Measurements from ENCODE around the gene PRKG2. TPM values are rescaled to one million over a fixed set of nuclear protein-coding genes. Genes with fewer than 3 reads are reported as not detected.

The PRKG2 gene
- total and polyA plus RNA-seq, 10 of the 15 experiments (the other 5 are each of a cell fraction or from before 2014, with no cell fraction given) = not detected

GRCh38 chr4:81137894-81138293 lies 77.1 kb downstream of the PRKG2 start:
- DNase-seq (ENCODE audit: low read depth, low spot score) (no peak), FAIRE-seq (no peak), ATAC-seq (no peak)
- CTCF ChIA-PET = no interaction called here
- Histone ChIP-seq H3K9me3 (replicated peaks; ENCODE audit: control insufficient read depth, insufficient read depth, low read length) (no peaks in the 10 kb centered on the region), H3K79me2 (ENCODE audit: control insufficient read depth, insufficient read depth, low read length) (no peaks in the 10 kb centered on the region), H3K36me3 (ENCODE audit: control insufficient read depth in 2 of 2, insufficient read depth in 2 of 2, low read length in 1 of 2) (no peaks in the 10 kb centered on the region), H3K4me3 (no peak overlapping the region), H3K27me3 (replicated peaks in 1 of 2; ENCODE audit: control insufficient read depth in 2 of 2, insufficient read depth in 2 of 2, low read length in 1 of 2) (no peaks in the 10 kb centered on the region), H3K27ac (ENCODE audit: control insufficient read depth, insufficient read depth) (no peak overlapping the region), H3K4me1 (ENCODE audit: control insufficient read depth, insufficient read depth, low read length) (no peaks in the 10 kb centered on the region), H4K20me1 (ENCODE audit: control insufficient read depth, insufficient read depth) (no peaks in the 10 kb centered on the region), H3K9ac (ENCODE audit: control insufficient read depth, insufficient read depth, low read length) (no peak overlapping the region), H2AFZ (ENCODE audit: control insufficient read depth, low read depth, low read length) (no peak overlapping the region), H3K4me2 (ENCODE audit: control insufficient read depth, insufficient read depth) (no peak overlapping the region)
- intact Hi-C loops (cut with micrococcal nuclease; ENCODE audit: unreplicated experiment) = no loop called here
- 76% methylated on average over 4 of the region's 4 CpGs for WGBS (ENCODE audit: insufficient coverage, insufficient replicate concordance, low lambda C conversion rate, missing lambda C conversion rate)
- RAD21 ChIA-PET (ENCODE audit: unreplicated experiment) = no interaction called here
- in situ Hi-C loops (cut with MboI) = no loop called here
- POLR2A ChIA-PET = no interaction called here
- SMC1A ChIA-PET (ENCODE audit: uncharacterized antibody, unreplicated experiment) = interaction anchor here (0.6 kb wide), 1 partner anchor 428 kb away, joined by 4 read pairs; no protein-coding TSS in a partner anchor
- no TSS peak for BruUV-seq (replicated peaks)
- TF ChIP-seq NBN (IDR thresholded peaks at IDR 0.05) (no peak), ZNF217 (IDR thresholded peaks at IDR 0.05) (no peak), TAF1 (IDR thresholded peaks at IDR 0.05; ENCODE audit: borderline replicate concordance, low read depth, low read length) (no peak), HCFC1 (IDR thresholded peaks at IDR 0.05; ENCODE audit: low read length) (no peak), CBFB (IDR thresholded peaks at IDR 0.05; ENCODE audit: low read depth) (no peak), SIN3A (IDR thresholded peaks at IDR 0.05; ENCODE audit: low read depth, low read length) (no peak), EED (IDR thresholded peaks at IDR 0.05; ENCODE audit: low read depth) (no peak), POLR2AphosphoS5 (IDR thresholded peaks at IDR 0.05; ENCODE audit: low read length) (no peak), POLR2A (IDR thresholded peaks at IDR 0.05; ENCODE audit: low read depth, low read length) (no peak), WRNIP1 (IDR thresholded peaks at IDR 0.05; ENCODE audit: borderline replicate concordance, low read depth, low read length) (no peak), DPF2 (IDR thresholded peaks at IDR 0.05) (no peak), TCF3 (IDR thresholded peaks at IDR 0.05; ENCODE audit: borderline replicate concordance, insufficient read depth, low read depth, low read length) (no peak), ZSCAN29 (IDR thresholded peaks at IDR 0.05) (no peak)
- TF ChIP-seq, protein P1, sequence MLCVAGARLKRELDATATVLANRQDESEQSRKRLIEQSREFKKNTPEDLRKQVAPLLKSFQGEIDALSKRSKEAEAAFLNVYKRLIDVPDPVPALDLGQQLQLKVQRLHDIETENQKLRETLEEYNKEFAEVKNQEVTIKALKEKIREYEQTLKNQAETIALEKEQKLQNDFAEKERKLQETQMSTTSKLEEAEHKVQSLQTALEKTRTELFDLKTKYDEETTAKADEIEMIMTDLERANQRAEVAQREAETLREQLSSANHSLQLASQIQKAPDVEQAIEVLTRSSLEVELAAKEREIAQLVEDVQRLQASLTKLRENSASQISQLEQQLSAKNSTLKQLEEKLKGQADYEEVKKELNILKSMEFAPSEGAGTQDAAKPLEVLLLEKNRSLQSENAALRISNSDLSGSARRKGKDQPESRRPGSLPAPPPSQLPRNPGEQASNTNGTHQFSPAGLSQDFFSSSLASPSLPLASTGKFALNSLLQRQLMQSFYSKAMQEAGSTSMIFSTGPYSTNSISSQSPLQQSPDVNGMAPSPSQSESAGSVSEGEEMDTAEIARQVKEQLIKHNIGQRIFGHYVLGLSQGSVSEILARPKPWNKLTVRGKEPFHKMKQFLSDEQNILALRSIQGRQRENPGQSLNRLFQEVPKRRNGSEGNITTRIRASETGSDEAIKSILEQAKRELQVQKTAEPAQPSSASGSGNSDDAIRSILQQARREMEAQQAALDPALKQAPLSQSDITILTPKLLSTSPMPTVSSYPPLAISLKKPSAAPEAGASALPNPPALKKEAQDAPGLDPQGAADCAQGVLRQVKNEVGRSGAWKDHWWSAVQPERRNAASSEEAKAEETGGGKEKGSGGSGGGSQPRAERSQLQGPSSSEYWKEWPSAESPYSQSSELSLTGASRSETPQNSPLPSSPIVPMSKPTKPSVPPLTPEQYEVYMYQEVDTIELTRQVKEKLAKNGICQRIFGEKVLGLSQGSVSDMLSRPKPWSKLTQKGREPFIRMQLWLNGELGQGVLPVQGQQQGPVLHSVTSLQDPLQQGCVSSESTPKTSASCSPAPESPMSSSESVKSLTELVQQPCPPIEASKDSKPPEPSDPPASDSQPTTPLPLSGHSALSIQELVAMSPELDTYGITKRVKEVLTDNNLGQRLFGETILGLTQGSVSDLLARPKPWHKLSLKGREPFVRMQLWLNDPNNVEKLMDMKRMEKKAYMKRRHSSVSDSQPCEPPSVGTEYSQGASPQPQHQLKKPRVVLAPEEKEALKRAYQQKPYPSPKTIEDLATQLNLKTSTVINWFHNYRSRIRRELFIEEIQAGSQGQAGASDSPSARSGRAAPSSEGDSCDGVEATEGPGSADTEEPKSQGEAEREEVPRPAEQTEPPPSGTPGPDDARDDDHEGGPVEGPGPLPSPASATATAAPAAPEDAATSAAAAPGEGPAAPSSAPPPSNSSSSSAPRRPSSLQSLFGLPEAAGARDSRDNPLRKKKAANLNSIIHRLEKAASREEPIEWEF (IDR thresholded peaks at IDR 0.05; ENCODE audit: insufficient replicate concordance, low read depth, low read length) = no peak
- TF ChIP-seq, protein P2, sequence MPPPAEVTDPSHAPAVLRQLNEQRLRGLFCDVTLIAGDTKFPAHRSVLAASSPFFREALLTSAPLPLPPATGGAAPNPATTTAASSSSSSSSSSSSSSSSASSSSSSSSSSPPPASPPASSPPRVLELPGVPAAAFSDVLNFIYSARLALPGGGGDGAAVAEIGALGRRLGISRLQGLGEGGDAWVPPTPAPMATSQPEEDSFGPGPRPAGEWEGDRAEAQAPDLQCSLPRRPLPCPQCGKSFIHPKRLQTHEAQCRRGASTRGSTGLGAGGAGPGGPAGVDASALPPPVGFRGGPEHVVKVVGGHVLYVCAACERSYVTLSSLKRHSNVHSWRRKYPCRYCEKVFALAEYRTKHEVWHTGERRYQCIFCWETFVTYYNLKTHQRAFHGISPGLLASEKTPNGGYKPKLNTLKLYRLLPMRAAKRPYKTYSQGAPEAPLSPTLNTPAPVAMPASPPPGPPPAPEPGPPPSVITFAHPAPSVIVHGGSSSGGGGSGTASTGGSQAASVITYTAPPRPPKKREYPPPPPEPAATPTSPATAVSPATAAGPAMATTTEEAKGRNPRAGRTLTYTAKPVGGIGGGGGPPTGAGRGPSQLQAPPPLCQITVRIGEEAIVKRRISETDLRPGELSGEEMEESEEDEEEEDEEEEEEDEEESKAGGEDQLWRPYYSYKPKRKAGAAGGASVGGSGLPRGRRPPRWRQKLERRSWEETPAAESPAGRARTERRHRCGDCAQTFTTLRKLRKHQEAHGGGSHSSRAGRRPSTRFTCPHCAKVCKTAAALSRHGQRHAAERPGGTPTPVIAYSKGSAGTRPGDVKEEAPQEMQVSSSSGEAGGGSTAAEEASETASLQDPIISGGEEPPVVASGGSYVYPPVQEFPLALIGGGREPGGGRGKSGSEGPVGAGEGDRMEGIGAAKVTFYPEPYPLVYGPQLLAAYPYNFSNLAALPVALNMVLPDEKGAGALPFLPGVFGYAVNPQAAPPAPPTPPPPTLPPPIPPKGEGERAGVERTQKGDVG (CRISPR knock-in tag; IDR thresholded peaks at IDR 0.05) = no peak
- TF ChIP-seq, protein P3, sequence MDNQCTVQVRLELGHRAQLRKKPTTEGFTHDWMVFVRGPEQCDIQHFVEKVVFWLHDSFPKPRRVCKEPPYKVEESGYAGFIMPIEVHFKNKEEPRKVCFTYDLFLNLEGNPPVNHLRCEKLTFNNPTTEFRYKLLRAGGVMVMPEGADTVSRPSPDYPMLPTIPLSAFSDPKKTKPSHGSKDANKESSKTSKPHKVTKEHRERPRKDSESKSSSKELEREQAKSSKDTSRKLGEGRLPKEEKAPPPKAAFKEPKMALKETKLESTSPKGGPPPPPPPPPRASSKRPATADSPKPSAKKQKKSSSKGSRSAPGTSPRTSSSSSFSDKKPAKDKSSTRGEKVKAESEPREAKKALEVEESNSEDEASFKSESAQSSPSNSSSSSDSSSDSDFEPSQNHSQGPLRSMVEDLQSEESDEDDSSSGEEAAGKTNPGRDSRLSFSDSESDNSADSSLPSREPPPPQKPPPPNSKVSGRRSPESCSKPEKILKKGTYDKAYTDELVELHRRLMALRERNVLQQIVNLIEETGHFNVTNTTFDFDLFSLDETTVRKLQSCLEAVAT (IDR thresholded peaks at IDR 0.05) = no peak
